IMR-90 (cell line): ENCODE measurements around the gene CLCA2. TPM values are rescaled to one million over a fixed set of nuclear protein-coding genes. Genes with fewer than 3 reads are reported as not detected.
A peak's percentile ranks its signal among the peaks of the same experiment; 100 is the strongest.

Experiments used
- ATAC-seq: fragments of 200-7000 bp; cut with Tn5 transposase; 2 replicates; pipeline ENCODE4 v1.9.1; 2020; ENCODE audit warnings: low read depth, mild to moderate bottlenecking, moderate library complexity
- BruUV-seq: library from RNA; stranded (reverse); fragments of 400-500 nt; replicated peaks from 2 replicates; lab custom pipeline; 2021; lab: Mats Ljungman, UMichigan
- CTCF ChIA-PET: fragments of 300-600 bp; formaldehyde crosslinking; extraction: SDS; loops from one replicate; lab custom pipeline; 2021; ENCODE audit warnings: antibody characterized with exemption; lab: Yijun Ruan, JAX
- POLR2A ChIA-PET: fragments of 300-600 bp; sonication (Branson Sonifier 250); formaldehyde crosslinking; loops from one replicate; lab custom pipeline; 2022; ENCODE audit warnings: antibody characterized with exemption; ENCODE audit not compliant: unreplicated experiment; lab: Charles Lee
- DNase-seq: peaks from one replicate; pipeline ENCODE4 v3.0.0; 2013
- H2AFZ ChIP-seq: replicated peaks from 2 replicates; pipeline ENCODE3; 2013; ENCODE audit warnings: low read length, mild to moderate bottlenecking; ENCODE audit not compliant: poor library complexity
- H2AK5ac ChIP-seq: 2 replicates; pipeline ENCODE4 v1.6.1; 2013; ENCODE audit warnings: low read depth, low read length, inconsistent platforms
- H2AK9ac ChIP-seq: replicated peaks from 2 replicates; pipeline ENCODE3; 2013; ENCODE audit warnings: mild to moderate bottlenecking, low read depth, low read length, moderate library complexity; ENCODE audit not compliant: poor library complexity
- H2BK120ac ChIP-seq: 2 replicates; pipeline ENCODE4 v1.6.1; 2013; ENCODE audit warnings: low read depth, low read length, inconsistent platforms
- H2BK15ac ChIP-seq: 3 replicates; pipeline ENCODE4 v1.6.1; 2013; ENCODE audit warnings: low read depth, low read length, inconsistent platforms
- H2BK20ac ChIP-seq: 2 replicates; pipeline ENCODE4 v1.6.1; 2013; ENCODE audit warnings: low read depth, mild to moderate bottlenecking, inconsistent platforms, low read length, moderate library complexity
- H2BK5ac ChIP-seq: 2 replicates; pipeline ENCODE4 v1.6.1; 2013; ENCODE audit warnings: mild to moderate bottlenecking, low read depth, low read length, inconsistent platforms; ENCODE audit not compliant: poor library complexity, severe bottlenecking
- H3K14ac ChIP-seq: replicated peaks from 2 replicates; pipeline ENCODE4 v1.6.1; 2013; ENCODE audit warnings: low read depth, low read length, inconsistent platforms
- H3K18ac ChIP-seq: 2 replicates; pipeline ENCODE4 v1.6.1; 2013; ENCODE audit warnings: low read depth, low read length, control low read depth
- H3K23ac ChIP-seq: 2 replicates; pipeline ENCODE4 v1.6.1; 2013; ENCODE audit warnings: low read depth, low read length, inconsistent platforms
- H3K27ac ChIP-seq: 2 replicates; pipeline ENCODE4 v1.5.1; 2013; ENCODE audit warnings: mild to moderate bottlenecking, control low read depth, low read length; ENCODE audit not compliant: insufficient read depth
- H3K27me3 ChIP-seq: 2 replicates; pipeline ENCODE4 v1.6.1; 2013; ENCODE audit warnings: low read length; ENCODE audit not compliant: control insufficient read depth, insufficient read depth
- H3K36me3 ChIP-seq: 2 replicates; pipeline ENCODE4 v1.6.1; 2013; ENCODE audit warnings: low read length, mixed read lengths; ENCODE audit not compliant: control insufficient read depth, insufficient read depth
- H3K4ac ChIP-seq: 2 replicates; pipeline ENCODE4 v1.6.1; 2013; ENCODE audit warnings: low read depth, low read length, inconsistent platforms
- H3K4me1 ChIP-seq: 2 replicates; pipeline ENCODE4 v1.6.1; 2013; ENCODE audit warnings: low read length, mixed read lengths; ENCODE audit not compliant: control insufficient read depth, insufficient read depth
- H3K4me2 ChIP-seq: 2 replicates; pipeline ENCODE4 v1.6.1; 2013; ENCODE audit warnings: low read depth, mild to moderate bottlenecking, control low read depth, low read length, moderate library complexity
- H3K4me3 ChIP-seq: 2 replicates; pipeline ENCODE4 v1.5.1; 2013; ENCODE audit warnings: low read depth, mild to moderate bottlenecking, control low read depth, low read length, moderate library complexity; ENCODE audit not compliant: insufficient read depth
- H3K56ac ChIP-seq: 2 replicates; pipeline ENCODE4 v1.6.1; 2013; ENCODE audit warnings: low read length, inconsistent platforms; ENCODE audit not compliant: insufficient read depth; ENCODE audit errors: extremely low read depth
- H3K79me1 ChIP-seq, 2 experiments: 2 replicates each; pipeline ENCODE4 v1.6.1; 2013; ENCODE audit warnings: low read length in 2 of 2, inconsistent platforms in 1 of 2, low read depth in 1 of 2
- H3K9ac ChIP-seq: 2 replicates; pipeline ENCODE4 v1.6.1; 2013; ENCODE audit warnings: low read depth, low read length, control low read depth
- H3K9me1 ChIP-seq: 2 replicates; pipeline ENCODE4 v1.6.1; 2013; ENCODE audit warnings: low read length, inconsistent platforms; ENCODE audit not compliant: insufficient read depth
- H3K9me3 ChIP-seq: 2 replicates; pipeline ENCODE4 v1.6.1; 2013; ENCODE audit warnings: low read length; ENCODE audit not compliant: control insufficient read depth, insufficient read depth
- H4K20me1 ChIP-seq: 2 replicates; pipeline ENCODE4 v1.6.1; 2013; ENCODE audit warnings: low read length, inconsistent platforms; ENCODE audit not compliant: insufficient read depth
- H4K5ac ChIP-seq: 2 replicates; pipeline ENCODE4 v1.6.1; 2013; ENCODE audit warnings: mild to moderate bottlenecking, low read depth, low read length, control low read depth
- H4K8ac ChIP-seq, 2 experiments: 2 replicates each; pipeline ENCODE4 v1.6.1; 2013; ENCODE audit warnings: low read depth in 2 of 2, low read length in 2 of 2, control low read depth in 1 of 2, inconsistent platforms in 1 of 2
- H4K91ac ChIP-seq: 2 replicates; pipeline ENCODE4 v1.6.1; 2013; ENCODE audit warnings: low read depth, low read length, inconsistent platforms; ENCODE audit not compliant: insufficient read depth
- CEBPB ChIP-seq: IDR thresholded peaks from 2 replicates; pipeline ENCODE4 v1.6.1; 2012; ENCODE audit warnings: low read depth, low read length, improper control_type of control experiment
- MAFK ChIP-seq: IDR thresholded peaks from 2 replicates; pipeline ENCODE4 v1.6.1; 2012; ENCODE audit warnings: low read depth, low read length, improper control_type of control experiment
- MAZ ChIP-seq: IDR thresholded peaks from 2 replicates; pipeline ENCODE4 v1.6.1; 2012; ENCODE audit warnings: low read depth, mild to moderate bottlenecking, low read length, improper control_type of control experiment, moderate library complexity, borderline replicate concordance
- RAD21 ChIP-seq: IDR thresholded peaks from 2 replicates; pipeline ENCODE4 v1.6.1; 2012; ENCODE audit warnings: low read length, improper control_type of control experiment
- RCOR1 ChIP-seq: IDR thresholded peaks from 2 replicates; pipeline ENCODE4 v1.6.1; 2012; ENCODE audit warnings: mild to moderate bottlenecking, low read length, improper control_type of control experiment; ENCODE audit not compliant: insufficient replicate concordance
- SMC3 ChIP-seq: fragments of 150-350 bp; IDR thresholded peaks from 2 replicates; pipeline ENCODE4 v1.6.1; 2016; ENCODE audit warnings: low read depth, mild to moderate bottlenecking, antibody characterized with exemption, low read length, moderate library complexity
- WGBS, 2 experiments: methylation state at CpG; one replicate each; pipeline versions ENCODE4 v1.1.5 to v1.1.7; 2013; ENCODE audit warnings: missing lambda C conversion rate in 2 of 2; ENCODE audit not compliant: insufficient read length in 1 of 2; ENCODE audit errors: extremely low coverage in 2 of 2; 5-methylcytosine and 5-hydroxymethylcytosine counted together
- dilution Hi-C: fragments of 300-500 bp; cut with HindIII; formaldehyde crosslinking; loops from one replicate; pipeline ENCODE4 v1.14.3; 2018; ENCODE audit warnings: low sequenced_read_pairs; ENCODE audit not compliant: unreplicated experiment
- in situ Hi-C: fragments of 300-500 bp; cut with MboI; formaldehyde crosslinking; loops from 3 replicates; pipeline ENCODE4 v1.14.3; 2019; ENCODE audit warnings: low sequenced_read_pairs, inconsistent platforms, mixed read lengths
- intact Hi-C: fragments of 100-400 bp; cut with micrococcal nuclease; formaldehyde crosslinking; loops from 2 replicates; pipeline ENCODE4 v1.10.0; 2022
- polyA plus RNA-seq, 3 experiments: library from polyadenylated mRNA; depleted of rRNA; stranded (reverse); fragments of >200 nt; gene quantifications; 2 replicates each; pipeline ENCODE4 v1.2.3, GENCODE V29; 2012; ENCODE audit warnings: low replicate concordance in 1 of 3
- total RNA-seq: library from RNA; depleted of rRNA; stranded (reverse); fragments of >200 nt; gene quantifications from 2 replicates; pipeline ENCODE4 v1.2.3, GENCODE V29; 2012
- TF ChIP-seq, protein P1 (sequence below): conservative IDR thresholded peaks from 2 replicates; pipeline ENCODE4 v1.5.1; 2012; ENCODE audit warnings: mild to moderate bottlenecking, low read depth, low read length, improper control_type of control experiment

Gene CLCA2
- total and polyA plus RNA-seq, 2 of the 4 experiments (the other 2 are of a cell fraction): 0.09 to 0.18 TPM

DNA sequence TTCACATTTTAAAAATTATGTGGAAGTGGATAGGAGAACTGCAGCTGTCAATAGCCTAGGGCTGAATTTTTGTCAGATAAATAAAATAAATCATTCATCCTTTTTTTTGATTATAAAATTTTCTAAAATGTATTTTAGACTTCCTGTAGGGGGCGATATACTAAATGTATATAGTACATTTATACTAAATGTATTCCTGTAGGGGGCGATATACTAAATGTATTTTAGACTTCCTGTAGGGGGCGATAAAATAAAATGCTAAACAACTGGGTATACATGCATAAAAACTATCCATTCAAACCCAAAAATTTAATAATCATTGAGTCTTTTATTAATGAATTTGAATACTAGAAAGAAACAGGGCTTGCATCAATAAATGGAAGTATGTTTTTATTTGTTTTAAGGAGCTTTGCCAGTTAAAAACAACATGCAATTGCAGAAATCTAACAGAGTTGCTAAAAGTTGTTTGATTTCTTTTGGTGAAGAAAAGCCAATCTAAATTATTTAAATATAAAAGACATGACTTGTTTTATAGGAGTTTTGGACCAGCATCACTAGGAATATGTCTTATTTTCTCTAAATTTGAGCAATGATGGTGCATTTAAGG, 76.1 kb downstream of the CLCA2 start:
- no TSS peak for BruUV-seq
- no peak overlapping the region for H2AFZ ChIP-seq
- no peak overlapping the region for H2BK120ac ChIP-seq
- no peak overlapping the region for H3K27ac ChIP-seq
- H3K14ac ChIP-seq: no peak overlapping the region
- H4K5ac ChIP-seq: no peak overlapping the region
- no peak overlapping the region for H2AK9ac ChIP-seq
- dilution Hi-C loops: no loop called here
- no peaks in the 10 kb centered on the region for H3K9me1 ChIP-seq
- ChIA-PET CTCF (interaction anchor here (0.6 to 1.4 kb wide), 6 partner anchors 10 to 106 kb away, joined by 3 read pairs; no protein-coding TSS in a partner anchor), POLR2A (no interaction called here)
- H3K56ac ChIP-seq: no peak overlapping the region
- H2AK5ac ChIP-seq: no peak overlapping the region
- peak; percentile 32 for DNase-seq
- H3K4ac ChIP-seq: no peak overlapping the region
- no peaks in the 10 kb centered on the region for H4K20me1 ChIP-seq
- H4K91ac ChIP-seq: no peak overlapping the region
- H3K36me3 ChIP-seq: no peaks in the 10 kb centered on the region
- no peak overlapping the region for H3K18ac ChIP-seq
- no peak overlapping the region for H2BK20ac ChIP-seq
- TF ChIP-seq, protein P1, sequence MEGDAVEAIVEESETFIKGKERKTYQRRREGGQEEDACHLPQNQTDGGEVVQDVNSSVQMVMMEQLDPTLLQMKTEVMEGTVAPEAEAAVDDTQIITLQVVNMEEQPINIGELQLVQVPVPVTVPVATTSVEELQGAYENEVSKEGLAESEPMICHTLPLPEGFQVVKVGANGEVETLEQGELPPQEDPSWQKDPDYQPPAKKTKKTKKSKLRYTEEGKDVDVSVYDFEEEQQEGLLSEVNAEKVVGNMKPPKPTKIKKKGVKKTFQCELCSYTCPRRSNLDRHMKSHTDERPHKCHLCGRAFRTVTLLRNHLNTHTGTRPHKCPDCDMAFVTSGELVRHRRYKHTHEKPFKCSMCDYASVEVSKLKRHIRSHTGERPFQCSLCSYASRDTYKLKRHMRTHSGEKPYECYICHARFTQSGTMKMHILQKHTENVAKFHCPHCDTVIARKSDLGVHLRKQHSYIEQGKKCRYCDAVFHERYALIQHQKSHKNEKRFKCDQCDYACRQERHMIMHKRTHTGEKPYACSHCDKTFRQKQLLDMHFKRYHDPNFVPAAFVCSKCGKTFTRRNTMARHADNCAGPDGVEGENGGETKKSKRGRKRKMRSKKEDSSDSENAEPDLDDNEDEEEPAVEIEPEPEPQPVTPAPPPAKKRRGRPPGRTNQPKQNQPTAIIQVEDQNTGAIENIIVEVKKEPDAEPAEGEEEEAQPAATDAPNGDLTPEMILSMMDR: peak; percentile 100; the same call in 1 of the 2 replicates
- no peak for TF ChIP-seq CEBPB
- TF ChIP-seq SMC3: peak; percentile 36; the same call in 1 of the 2 replicates
- TF ChIP-seq RAD21: peak; percentile 24; the same call in 1 of the 2 replicates
- TF ChIP-seq MAFK: no peak
- no peak for TF ChIP-seq RCOR1
- no peak for TF ChIP-seq MAZ
- no peak overlapping the region for H3K4me3 ChIP-seq
- no peaks in the 10 kb centered on the region for H3K79me1 ChIP-seq
- H3K4me1 ChIP-seq: peaks cover 2% of the 10 kb centered on the region
- H3K23ac ChIP-seq: no peak overlapping the region
- H4K8ac ChIP-seq: no peak overlapping the region
- in situ Hi-C loops: loop anchor here (25.0 kb wide), 1 partner anchor 587 kb away; no protein-coding TSS in a partner anchor
- intact Hi-C loops: loop anchor here (5.0 to 10.0 kb wide), 2 partner anchors 103 to 465 kb away; partner anchors contain the start of gene ODF2L
- H3K27me3 ChIP-seq: peaks cover 10% of the 10 kb centered on the region
- H3K9me3 ChIP-seq: no peaks in the 10 kb centered on the region
- no peak overlapping the region for H3K9ac ChIP-seq
- H2BK5ac ChIP-seq: no peak overlapping the region
- no peak overlapping the region for H3K4me2 ChIP-seq
- ATAC-seq: no peak
- H2BK15ac ChIP-seq: no peak overlapping the region
- no CpG with 5 or more reads among the region's 3 CpGs for WGBS, 2 experiments
